K562 (cell line): ENCODE data around the gene ETAA1. TPM values are rescaled to one million over a fixed set of nuclear protein-coding genes. Genes with fewer than 3 reads are reported as not detected.

Experiments
- ATAC-seq: fragments of 200-7000 bp; cut with Tn5 transposase; 3 replicates; pipeline ENCODE4 v1.9.1; 2020; ENCODE audit warnings: moderate library complexity
- BruUV-seq: library from RNA; stranded (reverse); fragments of 400-500 nt; replicated peaks from 2 replicates; lab custom pipeline; 2021; lab: Mats Ljungman, UMichigan
- CTCF ChIA-PET: fragments of 300-600 bp; formaldehyde crosslinking; extraction: SDS; loops from one replicate; lab custom pipeline; 2021; ENCODE audit warnings: low intra/inter-chr PET ratio; lab: Yijun Ruan, JAX
- POLR2A ChIA-PET: fragments of 300-600, 350-650 bp; sonication (Branson Sonifier 250); formaldehyde crosslinking; extraction: SDS; loops from one replicate; lab custom pipeline; 2021; ENCODE audit warnings: antibody characterized with exemption, inconsistent platforms; lab: Yijun Ruan, JAX
- DNase-seq, 4 experiments: peaks; one replicate each; pipeline versions ENCODE4 v3.0.0 to v3.0.0-alpha.2; 2011 to 2018; ENCODE audit warnings: low spot score in 3 of 4, mixed read lengths in 3 of 4; ENCODE audit errors: extremely low read depth in 1 of 4
- FAIRE-seq: peaks from 2 replicates; lab custom pipeline; 2011; peaks lifted over from hg19 to GRCh38; lab: Jason Lieb, UNC
- H2AFZ ChIP-seq: 2 replicates; pipeline ENCODE4 v1.6.0; 2011; ENCODE audit warnings: low read depth, low read length, control low read depth, inconsistent platforms
- H3K27ac ChIP-seq: fragments of 200-600 bp; 3 replicates; pipeline ENCODE4 v1.8.0; 2011; ENCODE audit warnings: low read depth, mild to moderate bottlenecking, control low read depth, inconsistent platforms, low read length, moderate library complexity, mixed read lengths; ENCODE audit errors: extremely low read depth
- H3K27me3 ChIP-seq, 2 experiments: fragments of 300-600 bp in 1 of 2; 2 replicates in 1 of 2; 3 replicates in 1 of 2; pipeline versions ENCODE4 v1.6.0 to v1.8.0; 2011; ENCODE audit warnings: inconsistent platforms in 2 of 2, low read length in 2 of 2, mild to moderate bottlenecking in 1 of 2, mixed read lengths in 1 of 2, moderate library complexity in 1 of 2; ENCODE audit not compliant: control insufficient read depth in 2 of 2, insufficient read depth in 2 of 2
- H3K36me3 ChIP-seq: fragments of 300-600 bp; 3 replicates; pipeline ENCODE4 v1.8.0; 2011; ENCODE audit warnings: mild to moderate bottlenecking, low read length, inconsistent platforms; ENCODE audit not compliant: control insufficient read depth, insufficient read depth
- H3K4me1 ChIP-seq, 2 experiments: fragments of 200-600 bp in 1 of 2; replicated peaks in 1 of 2; 2 replicates in 1 of 2; 3 replicates in 1 of 2; pipeline versions ENCODE4 v1.5.1 to v1.8.0; 2011; ENCODE audit warnings: inconsistent platforms in 2 of 2, low read length in 2 of 2, mild to moderate bottlenecking in 1 of 2, mixed read lengths in 1 of 2, moderate library complexity in 1 of 2; ENCODE audit not compliant: control insufficient read depth in 2 of 2, insufficient read depth in 2 of 2
- H3K4me2 ChIP-seq: 2 replicates; pipeline ENCODE4 v1.6.1; 2011; ENCODE audit warnings: low read length, control low read depth, inconsistent platforms, mixed read lengths; ENCODE audit not compliant: insufficient read depth
- H3K4me3 ChIP-seq: fragments of 200-600 bp; sonication (generic), shearing (Covaris generic); 2 replicates; pipeline ENCODE4 v1.5.1; 2016; ENCODE audit warnings: control low read depth, inconsistent platforms
- H3K79me2 ChIP-seq: fragments of 200-600 bp; 3 replicates; pipeline ENCODE4 v1.8.0; 2011; ENCODE audit warnings: low read length, inconsistent platforms; ENCODE audit not compliant: control insufficient read depth, insufficient read depth
- H3K9ac ChIP-seq, 2 experiments: 2 replicates each; pipeline versions ENCODE4 v1.6.0 to v1.6.1; 2011; ENCODE audit warnings: low read depth in 2 of 2, low read length in 2 of 2, control low read depth in 1 of 2, inconsistent platforms in 1 of 2, mild to moderate bottlenecking in 1 of 2, mixed read lengths in 1 of 2; ENCODE audit not compliant: insufficient read depth in 1 of 2
- H3K9me1 ChIP-seq: one replicate; pipeline ENCODE4 v1.6.0; 2011; ENCODE audit warnings: inconsistent platforms, mild to moderate bottlenecking, low read length, moderate library complexity; ENCODE audit not compliant: control insufficient read depth, insufficient read depth
- H3K9me3 ChIP-seq: replicated peaks from 2 replicates; pipeline ENCODE4 v1.5.1; 2011; ENCODE audit warnings: low read depth, low read length, inconsistent platforms; ENCODE audit not compliant: control insufficient read depth, insufficient read depth
- H4K20me1 ChIP-seq: replicated peaks from 2 replicates; pipeline ENCODE4 v1.6.1; 2011; ENCODE audit warnings: low read length, inconsistent platforms, mixed read lengths; ENCODE audit not compliant: control insufficient read depth, insufficient read depth
- CC2D1A ChIP-seq: fragments of 450-650 bp; IDR thresholded peaks from 2 replicates; pipeline ENCODE4 v1.6.1; 2017; ENCODE audit warnings: mild to moderate bottlenecking
- GABPB1 ChIP-seq: sonication (generic); formaldehyde crosslinking; IDR thresholded peaks from 2 replicates; pipeline ENCODE4 v1.8.0; 2022; ENCODE audit warnings: mild to moderate bottlenecking, missing genetic modification reagents
- PRMT5 ChIP-seq: sonication (generic); formaldehyde crosslinking; IDR thresholded peaks from 2 replicates; pipeline ENCODE4 v1.5.0; 2020; ENCODE audit warnings: missing genetic modification reagents
- RFX7 ChIP-seq: fragments of 250-450 bp; sonication (Bioruptor Pico); IDR thresholded peaks from 2 replicates; pipeline ENCODE4 v1.5.1; 2021; ENCODE audit warnings: mild to moderate bottlenecking
- SMC3 ChIP-seq: conservative IDR thresholded peaks from 2 replicates; pipeline ENCODE4 v1.6.1; 2011; ENCODE audit warnings: low read depth, low read length, improper control_type of control experiment; ENCODE audit not compliant: insufficient read depth
- ZNF239 ChIP-seq: fragments of 250-450 bp; sonication (Bioruptor Pico); IDR thresholded peaks from 2 replicates; pipeline ENCODE4 v1.4.0; 2020; ENCODE audit warnings: mild to moderate bottlenecking
- ZNF324 ChIP-seq: fragments of 250-450 bp; sonication (Bioruptor Pico); IDR thresholded peaks from 2 replicates; pipeline ENCODE4 v1.4.0; 2020; ENCODE audit warnings: mild to moderate bottlenecking
- ZNF586 ChIP-seq: fragments of 450-650 bp; formaldehyde crosslinking; conservative IDR thresholded peaks from 2 replicates; pipeline ENCODE4 v1.4.0; 2020; ENCODE audit warnings: mild to moderate bottlenecking, moderate library complexity
- WGBS: fragments of 100-300 bp; shearing (Covaris generic); methylation state at CpG from one replicate; pipeline ENCODE4 v1.1.6; 2016; ENCODE audit warnings: low coverage, mixed read lengths; ENCODE audit not compliant: insufficient coverage; ENCODE audit errors: missing lambda C conversion rate; 5-methylcytosine and 5-hydroxymethylcytosine counted together
- in situ Hi-C: fragments of 300-500 bp; cut with MboI; formaldehyde crosslinking; loops from 4 replicates; pipeline ENCODE4 v1.15.0; 2018; ENCODE audit warnings: inconsistent platforms, mixed read lengths
- intact Hi-C: fragments of 100-400 bp; cut with micrococcal nuclease; formaldehyde crosslinking; loops from 2 replicates; pipeline ENCODE4 v1.14.2; 2022
- polyA plus RNA-seq, 8 experiments: library from polyadenylated mRNA; depleted of rRNA in 4 of 8; stranded (reverse) in 5 of 8; unstranded in 3 of 8; fragments of >200 nt; fragmentation: Nextera tagmentation in 2 of 8; fragmentation: Illumina TruSeq in 1 of 8; extraction: Ambion mirVana in 2 of 8; extraction: Trizol in 1 of 8; gene quantifications; 2 replicates each; pipeline versions ENCODE4 v1.2.1 to v1.2.3, GENCODE V29; 2011 to 2014; ENCODE audit warnings: inconsistent platforms in 1 of 8, missing spikeins in 1 of 8
- total RNA-seq, 7 experiments: library from RNA; depleted of rRNA in 6 of 7; stranded (reverse); fragments of >200 nt in 6 of 7; fragmentation: Illumina TruSeq in 2 of 7; extraction: Trizol in 2 of 7; gene quantifications; 2 replicates each; pipeline versions ENCODE4 v1.2.1 to v1.2.3, GENCODE V29; 2011 to 2021; ENCODE audit warnings: low replicate concordance in 1 of 7
- TF ChIP-seq, protein P1 (sequence below), 2 experiments: fragments of 150-350 bp in 1 of 2; IDR thresholded peaks; 2 replicates each; pipeline ENCODE4 v1.6.1; 2012 to 2016; ENCODE audit warnings: low read depth in 2 of 2, low read length in 2 of 2, mild to moderate bottlenecking in 1 of 2, moderate library complexity in 1 of 2
- TF ChIP-seq, protein P2 (sequence below), 2 experiments: fragments of 200-800 bp in 1 of 2; sonication (Bioruptor generic) in 1 of 2; sonication (generic) in 1 of 2; formaldehyde crosslinking in 1 of 2; IDR thresholded peaks in 1 of 2; conservative IDR thresholded peaks in 1 of 2; 2 replicates each; pipeline versions ENCODE4 v1.5.0 to v1.6.1; 2016 to 2020; ENCODE audit warnings: missing compliant biosample characterization in 1 of 2, missing genetic modification characterization in 1 of 2, missing genetic modification reagents in 1 of 2
- TF ChIP-seq, protein P3 (sequence below), 2 experiments: fragments of 450-650 bp in 1 of 2; IDR thresholded peaks; 2 replicates each; pipeline ENCODE4 v1.6.1; 2011 to 2017; ENCODE audit warnings: low read depth in 2 of 2, antibody characterized with exemption in 1 of 2, borderline replicate concordance in 1 of 2, low read length in 1 of 2, mild to moderate bottlenecking in 1 of 2, mixed read lengths in 1 of 2; ENCODE audit not compliant: control insufficient read depth in 1 of 2

Gene ETAA1
- total and polyA plus RNA-seq, 9 of the 15 experiments (the other 6 are each of a cell fraction or from before 2014, with no cell fraction given) = 2.7 to 17.4 (median 10.5) TPM

DNA sequence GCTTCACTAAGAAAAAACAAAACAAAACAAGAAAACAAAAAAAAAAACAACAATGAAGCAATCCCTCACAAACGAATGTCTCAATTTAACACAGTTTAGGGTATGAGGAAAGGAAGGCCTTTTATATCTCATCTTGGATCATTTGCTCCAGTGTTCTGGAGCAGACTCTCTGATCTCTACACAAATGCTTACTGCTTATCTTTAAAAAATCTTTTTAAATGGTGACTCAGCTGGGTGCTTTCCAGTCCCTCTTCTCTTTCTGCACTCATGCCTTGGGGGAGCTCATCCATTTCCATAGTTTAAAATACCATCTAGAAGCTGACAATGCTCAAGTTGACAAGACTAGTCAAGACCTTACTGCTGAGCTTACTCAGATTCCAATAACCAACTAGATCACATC lies 56.2 kb downstream of the ETAA1 start (continued):
- TF ChIP-seq GABPB1 = no peak
- TF ChIP-seq PRMT5 (CRISPR knock-in tag) = no peak
- TF ChIP-seq ZNF239 (CRISPR knock-in tag) = no peak
- TF ChIP-seq ZNF324 (CRISPR knock-in tag) = no peak
- TF ChIP-seq ZNF586 (CRISPR knock-in tag) = no peak
- no peak for TF ChIP-seq SMC3
- TF ChIP-seq CC2D1A = no peak
- TF ChIP-seq, all 486 proteins: peak for 0

DNA sequence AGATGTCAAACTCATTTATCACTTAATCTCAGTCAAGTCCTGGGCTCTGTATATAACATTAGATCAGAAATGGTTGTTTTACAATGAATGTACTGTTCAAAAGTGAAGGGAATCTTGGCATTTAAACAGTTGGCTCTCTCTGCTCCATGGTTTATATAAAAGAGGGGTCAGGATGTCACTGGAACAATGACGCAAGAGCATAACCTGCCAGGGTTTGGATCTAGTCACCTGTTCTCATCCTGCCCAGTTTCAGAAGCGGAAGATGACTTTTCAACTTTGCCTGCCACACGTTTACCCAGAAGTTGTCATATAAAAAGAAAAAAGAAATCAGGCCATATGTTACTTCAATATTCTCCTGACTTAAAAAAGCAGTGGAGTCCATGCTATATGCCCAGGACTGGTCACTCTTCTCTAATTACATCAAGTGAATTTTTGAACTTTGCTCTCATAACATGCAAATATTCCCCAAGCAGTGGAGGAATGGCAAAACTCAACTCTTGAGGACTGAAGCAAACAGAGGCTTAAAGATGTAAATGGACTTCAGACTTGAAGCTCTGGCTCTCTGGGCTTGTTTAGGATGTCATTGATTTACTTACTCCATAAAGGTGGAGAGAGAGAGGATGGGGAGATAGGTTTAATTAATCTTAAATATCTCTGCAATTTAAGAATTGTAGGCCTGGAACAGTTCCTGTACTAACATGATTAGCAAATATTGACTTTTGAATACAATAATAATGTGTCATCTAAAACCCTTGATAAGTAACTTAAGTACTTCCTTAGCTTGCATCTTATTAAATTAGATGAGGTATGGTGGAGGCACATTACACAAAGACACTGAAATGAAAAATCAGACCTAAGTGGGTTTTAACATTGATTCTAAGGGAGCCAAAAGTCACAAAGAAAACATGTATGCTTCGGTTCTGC lies 58.3 kb downstream of the ETAA1 start:
- Histone ChIP-seq H3K9ac (no peak overlapping the region), H3K36me3 (no peaks in the 10 kb centered on the region), H3K9me1 (no peaks in the 10 kb centered on the region), H3K9me3 (no peaks in the 10 kb centered on the region), H3K27me3 (no peaks in the 10 kb centered on the region), H3K4me2 (no peak overlapping the region), H3K79me2 (no peaks in the 10 kb centered on the region), H3K4me1 (no peaks in the 10 kb centered on the region), H3K27ac (no peak overlapping the region), H4K20me1 (no peaks in the 10 kb centered on the region), H3K4me3 (no peak overlapping the region), H2AFZ (no peak overlapping the region)
- BruUV-seq = no TSS peak
- ChIA-PET POLR2A (no interaction called here), CTCF (no interaction called here)
- FAIRE-seq (no peak), ATAC-seq (no peak), DNase-seq (no peak)
- intact Hi-C loops (loop anchor here (10.0 kb wide), 1 partner anchor 389 kb away; no protein-coding TSS in a partner anchor), in situ Hi-C loops (no loop called here)
- 0% methylated on average over 4 of the region's 4 CpGs for WGBS
- no peak for TF ChIP-seq RFX7 (CRISPR knock-in tag)
- TF ChIP-seq, protein P1, sequence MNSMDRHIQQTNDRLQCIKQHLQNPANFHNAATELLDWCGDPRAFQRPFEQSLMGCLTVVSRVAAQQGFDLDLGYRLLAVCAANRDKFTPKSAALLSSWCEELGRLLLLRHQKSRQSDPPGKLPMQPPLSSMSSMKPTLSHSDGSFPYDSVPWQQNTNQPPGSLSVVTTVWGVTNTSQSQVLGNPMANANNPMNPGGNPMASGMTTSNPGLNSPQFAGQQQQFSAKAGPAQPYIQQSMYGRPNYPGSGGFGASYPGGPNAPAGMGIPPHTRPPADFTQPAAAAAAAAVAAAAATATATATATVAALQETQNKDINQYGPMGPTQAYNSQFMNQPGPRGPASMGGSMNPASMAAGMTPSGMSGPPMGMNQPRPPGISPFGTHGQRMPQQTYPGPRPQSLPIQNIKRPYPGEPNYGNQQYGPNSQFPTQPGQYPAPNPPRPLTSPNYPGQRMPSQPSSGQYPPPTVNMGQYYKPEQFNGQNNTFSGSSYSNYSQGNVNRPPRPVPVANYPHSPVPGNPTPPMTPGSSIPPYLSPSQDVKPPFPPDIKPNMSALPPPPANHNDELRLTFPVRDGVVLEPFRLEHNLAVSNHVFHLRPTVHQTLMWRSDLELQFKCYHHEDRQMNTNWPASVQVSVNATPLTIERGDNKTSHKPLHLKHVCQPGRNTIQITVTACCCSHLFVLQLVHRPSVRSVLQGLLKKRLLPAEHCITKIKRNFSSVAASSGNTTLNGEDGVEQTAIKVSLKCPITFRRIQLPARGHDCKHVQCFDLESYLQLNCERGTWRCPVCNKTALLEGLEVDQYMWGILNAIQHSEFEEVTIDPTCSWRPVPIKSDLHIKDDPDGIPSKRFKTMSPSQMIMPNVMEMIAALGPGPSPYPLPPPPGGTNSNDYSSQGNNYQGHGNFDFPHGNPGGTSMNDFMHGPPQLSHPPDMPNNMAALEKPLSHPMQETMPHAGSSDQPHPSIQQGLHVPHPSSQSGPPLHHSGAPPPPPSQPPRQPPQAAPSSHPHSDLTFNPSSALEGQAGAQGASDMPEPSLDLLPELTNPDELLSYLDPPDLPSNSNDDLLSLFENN (IDR thresholded peaks at IDR 0.05; ENCODE audit: low read depth in 2 of 2, low read length in 2 of 2) = no peak
- TF ChIP-seq, protein P2, sequence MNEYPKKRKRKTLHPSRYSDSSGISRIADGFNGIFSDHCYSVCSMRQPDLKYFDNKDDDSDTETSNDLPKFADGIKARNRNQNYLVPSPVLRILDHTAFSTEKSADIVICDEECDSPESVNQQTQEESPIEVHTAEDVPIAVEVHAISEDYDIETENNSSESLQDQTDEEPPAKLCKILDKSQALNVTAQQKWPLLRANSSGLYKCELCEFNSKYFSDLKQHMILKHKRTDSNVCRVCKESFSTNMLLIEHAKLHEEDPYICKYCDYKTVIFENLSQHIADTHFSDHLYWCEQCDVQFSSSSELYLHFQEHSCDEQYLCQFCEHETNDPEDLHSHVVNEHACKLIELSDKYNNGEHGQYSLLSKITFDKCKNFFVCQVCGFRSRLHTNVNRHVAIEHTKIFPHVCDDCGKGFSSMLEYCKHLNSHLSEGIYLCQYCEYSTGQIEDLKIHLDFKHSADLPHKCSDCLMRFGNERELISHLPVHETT (CRISPR knock-in tag; conservative IDR thresholded peaks at IDR 0.05 in 1 of 2, IDR thresholded peaks at IDR 0.05 in 1 of 2) = no peak
- TF ChIP-seq, protein P3, sequence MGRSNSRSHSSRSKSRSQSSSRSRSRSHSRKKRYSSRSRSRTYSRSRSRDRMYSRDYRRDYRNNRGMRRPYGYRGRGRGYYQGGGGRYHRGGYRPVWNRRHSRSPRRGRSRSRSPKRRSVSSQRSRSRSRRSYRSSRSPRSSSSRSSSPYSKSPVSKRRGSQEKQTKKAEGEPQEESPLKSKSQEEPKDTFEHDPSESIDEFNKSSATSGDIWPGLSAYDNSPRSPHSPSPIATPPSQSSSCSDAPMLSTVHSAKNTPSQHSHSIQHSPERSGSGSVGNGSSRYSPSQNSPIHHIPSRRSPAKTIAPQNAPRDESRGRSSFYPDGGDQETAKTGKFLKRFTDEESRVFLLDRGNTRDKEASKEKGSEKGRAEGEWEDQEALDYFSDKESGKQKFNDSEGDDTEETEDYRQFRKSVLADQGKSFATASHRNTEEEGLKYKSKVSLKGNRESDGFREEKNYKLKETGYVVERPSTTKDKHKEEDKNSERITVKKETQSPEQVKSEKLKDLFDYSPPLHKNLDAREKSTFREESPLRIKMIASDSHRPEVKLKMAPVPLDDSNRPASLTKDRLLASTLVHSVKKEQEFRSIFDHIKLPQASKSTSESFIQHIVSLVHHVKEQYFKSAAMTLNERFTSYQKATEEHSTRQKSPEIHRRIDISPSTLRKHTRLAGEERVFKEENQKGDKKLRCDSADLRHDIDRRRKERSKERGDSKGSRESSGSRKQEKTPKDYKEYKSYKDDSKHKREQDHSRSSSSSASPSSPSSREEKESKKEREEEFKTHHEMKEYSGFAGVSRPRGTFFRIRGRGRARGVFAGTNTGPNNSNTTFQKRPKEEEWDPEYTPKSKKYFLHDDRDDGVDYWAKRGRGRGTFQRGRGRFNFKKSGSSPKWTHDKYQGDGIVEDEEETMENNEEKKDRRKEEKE (IDR thresholded peaks at IDR 0.05; ENCODE audit: borderline replicate concordance in 1 of 2, control insufficient read depth in 1 of 2, low read depth in 2 of 2, low read length in 1 of 2) = no peak
